ENCODE measurements around the gene CLIP2. TPM values are rescaled to one million over a fixed set of nuclear protein-coding genes. Genes with fewer than 3 reads are reported as not detected.
"Not testable (repeated sequence)": the region's sequence is repeated elsewhere in the genome, so short reads cannot be mapped to it uniquely, and the experiment has no call there.

CLIP2 gene
- polyA plus RNA-seq, 1 donor from 2014 or later, result 25.7 TPM

DNA sequence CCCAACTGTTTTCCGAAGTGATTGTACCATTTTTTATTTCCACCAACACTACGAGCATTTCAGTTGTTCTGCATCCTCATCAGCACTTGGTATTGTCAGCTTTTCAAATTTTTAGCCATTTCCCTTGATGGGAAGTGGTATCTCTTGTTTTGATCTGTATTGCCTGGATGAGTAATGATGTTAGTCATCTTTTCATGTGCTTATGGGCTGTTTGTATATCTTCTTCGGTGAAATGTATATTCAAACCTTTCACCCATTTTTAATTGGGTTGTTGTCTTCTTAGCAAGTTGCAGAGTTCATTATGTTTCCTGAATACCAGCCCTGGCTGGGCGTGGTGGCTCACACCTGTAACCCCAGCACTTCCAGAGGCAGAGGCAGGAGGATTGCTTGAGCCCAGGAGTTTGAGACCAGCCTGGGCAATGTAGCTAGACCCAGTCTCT lies 22.1 kb downstream of the CLIP2 start:
- H3K9ac ChIP-seq (ENCODE audit: low read length), result no peak overlapping the region
- peaks cover 6% of the 10 kb centered on the region for H4K20me1 ChIP-seq (ENCODE audit: insufficient read depth)
- peaks cover 5% of the 10 kb centered on the region for H3K79me2 ChIP-seq (replicated peaks; ENCODE audit: insufficient read depth, low read length)
- no peak overlapping the region for H3K27ac ChIP-seq (ENCODE audit: low read length)
- H3K27me3 ChIP-seq (ENCODE audit: insufficient read depth, low read depth, low read length), result no peaks in the 10 kb centered on the region
- no peaks in the 10 kb centered on the region for H3K9me2 ChIP-seq (ENCODE audit: insufficient read depth, low read length)
- H3K4me3 ChIP-seq (ENCODE audit: low read length), result no peak overlapping the region
- TF ChIP-seq EZH2 (IDR thresholded peaks at IDR 0.05; ENCODE audit: borderline replicate concordance, insufficient read depth, low read length, poor library complexity, severe bottlenecking), result no peak
- no peak for TF ChIP-seq POLR2AphosphoS5 (IDR thresholded peaks at IDR 0.05)
- TF ChIP-seq TAF1 (IDR thresholded peaks at IDR 0.05; ENCODE audit: low read depth), result no peak
- TF ChIP-seq EP300 (conservative IDR thresholded peaks at IDR 0.05; ENCODE audit: poor library complexity, severe bottlenecking), result no peak
- no peak for TF ChIP-seq SMC3 (conservative IDR thresholded peaks at IDR 0.05; ENCODE audit: poor library complexity)
- no peak for TF ChIP-seq RAD21 (conservative IDR thresholded peaks at IDR 0.05)
- TF ChIP-seq, protein P1, sequence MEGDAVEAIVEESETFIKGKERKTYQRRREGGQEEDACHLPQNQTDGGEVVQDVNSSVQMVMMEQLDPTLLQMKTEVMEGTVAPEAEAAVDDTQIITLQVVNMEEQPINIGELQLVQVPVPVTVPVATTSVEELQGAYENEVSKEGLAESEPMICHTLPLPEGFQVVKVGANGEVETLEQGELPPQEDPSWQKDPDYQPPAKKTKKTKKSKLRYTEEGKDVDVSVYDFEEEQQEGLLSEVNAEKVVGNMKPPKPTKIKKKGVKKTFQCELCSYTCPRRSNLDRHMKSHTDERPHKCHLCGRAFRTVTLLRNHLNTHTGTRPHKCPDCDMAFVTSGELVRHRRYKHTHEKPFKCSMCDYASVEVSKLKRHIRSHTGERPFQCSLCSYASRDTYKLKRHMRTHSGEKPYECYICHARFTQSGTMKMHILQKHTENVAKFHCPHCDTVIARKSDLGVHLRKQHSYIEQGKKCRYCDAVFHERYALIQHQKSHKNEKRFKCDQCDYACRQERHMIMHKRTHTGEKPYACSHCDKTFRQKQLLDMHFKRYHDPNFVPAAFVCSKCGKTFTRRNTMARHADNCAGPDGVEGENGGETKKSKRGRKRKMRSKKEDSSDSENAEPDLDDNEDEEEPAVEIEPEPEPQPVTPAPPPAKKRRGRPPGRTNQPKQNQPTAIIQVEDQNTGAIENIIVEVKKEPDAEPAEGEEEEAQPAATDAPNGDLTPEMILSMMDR (IDR thresholded peaks at IDR 0.05; ENCODE audit: poor library complexity, severe bottlenecking), result no peak
- no peak for TF ChIP-seq MXI1 (conservative IDR thresholded peaks at IDR 0.05; ENCODE audit: poor library complexity, severe bottlenecking)
- TF ChIP-seq, protein P2, sequence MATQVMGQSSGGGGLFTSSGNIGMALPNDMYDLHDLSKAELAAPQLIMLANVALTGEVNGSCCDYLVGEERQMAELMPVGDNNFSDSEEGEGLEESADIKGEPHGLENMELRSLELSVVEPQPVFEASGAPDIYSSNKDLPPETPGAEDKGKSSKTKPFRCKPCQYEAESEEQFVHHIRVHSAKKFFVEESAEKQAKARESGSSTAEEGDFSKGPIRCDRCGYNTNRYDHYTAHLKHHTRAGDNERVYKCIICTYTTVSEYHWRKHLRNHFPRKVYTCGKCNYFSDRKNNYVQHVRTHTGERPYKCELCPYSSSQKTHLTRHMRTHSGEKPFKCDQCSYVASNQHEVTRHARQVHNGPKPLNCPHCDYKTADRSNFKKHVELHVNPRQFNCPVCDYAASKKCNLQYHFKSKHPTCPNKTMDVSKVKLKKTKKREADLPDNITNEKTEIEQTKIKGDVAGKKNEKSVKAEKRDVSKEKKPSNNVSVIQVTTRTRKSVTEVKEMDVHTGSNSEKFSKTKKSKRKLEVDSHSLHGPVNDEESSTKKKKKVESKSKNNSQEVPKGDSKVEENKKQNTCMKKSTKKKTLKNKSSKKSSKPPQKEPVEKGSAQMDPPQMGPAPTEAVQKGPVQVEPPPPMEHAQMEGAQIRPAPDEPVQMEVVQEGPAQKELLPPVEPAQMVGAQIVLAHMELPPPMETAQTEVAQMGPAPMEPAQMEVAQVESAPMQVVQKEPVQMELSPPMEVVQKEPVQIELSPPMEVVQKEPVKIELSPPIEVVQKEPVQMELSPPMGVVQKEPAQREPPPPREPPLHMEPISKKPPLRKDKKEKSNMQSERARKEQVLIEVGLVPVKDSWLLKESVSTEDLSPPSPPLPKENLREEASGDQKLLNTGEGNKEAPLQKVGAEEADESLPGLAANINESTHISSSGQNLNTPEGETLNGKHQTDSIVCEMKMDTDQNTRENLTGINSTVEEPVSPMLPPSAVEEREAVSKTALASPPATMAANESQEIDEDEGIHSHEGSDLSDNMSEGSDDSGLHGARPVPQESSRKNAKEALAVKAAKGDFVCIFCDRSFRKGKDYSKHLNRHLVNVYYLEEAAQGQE (IDR thresholded peaks at IDR 0.05; ENCODE audit: borderline replicate concordance), result no peak
- H2AFZ ChIP-seq (ENCODE audit: low read depth, low read length), result no peak overlapping the region
- H3K36me3 ChIP-seq (ENCODE audit: insufficient read depth, low read length), result no peaks in the 10 kb centered on the region
- H3K9me3 ChIP-seq (ENCODE audit: low read length), result no peaks in the 10 kb centered on the region
- no peak overlapping the region for H3K4me2 ChIP-seq (ENCODE audit: low read length)
- H3F3A ChIP-seq (ENCODE audit: insufficient read depth, low read length, poor library complexity, severe bottlenecking), result no peaks in the 10 kb centered on the region

DNA sequence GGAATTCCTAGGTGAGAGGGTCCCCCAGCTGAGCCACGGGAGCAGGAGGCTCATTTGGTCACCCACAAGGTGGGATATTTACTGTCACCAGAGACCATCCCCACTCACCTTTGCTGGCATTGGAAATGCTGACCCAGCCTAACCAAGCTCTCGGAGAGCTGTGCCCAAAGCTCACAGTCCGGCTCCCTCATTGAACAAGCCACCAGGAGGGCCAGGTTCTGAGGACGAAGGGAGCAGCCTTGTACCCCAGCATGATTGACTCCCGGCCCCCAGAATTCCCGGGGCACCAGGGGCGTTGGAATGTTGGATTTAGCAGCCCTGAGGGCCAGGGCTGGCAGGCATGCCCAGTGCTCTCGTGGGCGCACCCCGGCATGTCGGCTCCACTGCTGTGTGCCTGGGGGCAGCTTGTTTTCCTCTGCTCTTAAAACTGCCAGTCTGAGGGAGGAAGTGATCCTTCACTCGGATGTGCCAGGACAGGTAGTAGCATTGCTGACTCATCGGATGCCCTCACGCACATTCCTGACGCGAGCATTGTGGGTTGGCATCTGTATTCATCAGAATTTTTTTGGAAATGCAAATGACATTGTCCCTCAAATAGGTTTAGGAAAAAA lies 23.3 kb downstream of the CLIP2 start:
- no peaks in the 10 kb centered on the region for H3F3A ChIP-seq (ENCODE audit: insufficient read depth, low read length, poor library complexity, severe bottlenecking)
- H3K4me2 ChIP-seq (ENCODE audit: low read length), result no peak overlapping the region
- H4K20me1 ChIP-seq (ENCODE audit: insufficient read depth), result peaks cover 4% of the 10 kb centered on the region
- no peak overlapping the region for H3K27ac ChIP-seq (ENCODE audit: low read length)
- no peak overlapping the region for H3K9ac ChIP-seq (ENCODE audit: low read length)
- no peaks in the 10 kb centered on the region for H3K9me3 ChIP-seq (ENCODE audit: low read length)
- TF ChIP-seq MXI1 (conservative IDR thresholded peaks at IDR 0.05; ENCODE audit: poor library complexity, severe bottlenecking), result no peak
- TF ChIP-seq SMC3 (conservative IDR thresholded peaks at IDR 0.05; ENCODE audit: poor library complexity), result no peak
- no peak overlapping the region for H2AFZ ChIP-seq (ENCODE audit: low read depth, low read length)
- H3K27me3 ChIP-seq (ENCODE audit: insufficient read depth, low read depth, low read length), result no peaks in the 10 kb centered on the region
- peaks cover 5% of the 10 kb centered on the region for H3K79me2 ChIP-seq (replicated peaks; ENCODE audit: insufficient read depth, low read length)
- no peaks in the 10 kb centered on the region for H3K36me3 ChIP-seq (ENCODE audit: insufficient read depth, low read length)
- H3K4me3 ChIP-seq (ENCODE audit: low read length), result no peak overlapping the region
- H3K9me2 ChIP-seq (ENCODE audit: insufficient read depth, low read length), result no peaks in the 10 kb centered on the region

DNA sequence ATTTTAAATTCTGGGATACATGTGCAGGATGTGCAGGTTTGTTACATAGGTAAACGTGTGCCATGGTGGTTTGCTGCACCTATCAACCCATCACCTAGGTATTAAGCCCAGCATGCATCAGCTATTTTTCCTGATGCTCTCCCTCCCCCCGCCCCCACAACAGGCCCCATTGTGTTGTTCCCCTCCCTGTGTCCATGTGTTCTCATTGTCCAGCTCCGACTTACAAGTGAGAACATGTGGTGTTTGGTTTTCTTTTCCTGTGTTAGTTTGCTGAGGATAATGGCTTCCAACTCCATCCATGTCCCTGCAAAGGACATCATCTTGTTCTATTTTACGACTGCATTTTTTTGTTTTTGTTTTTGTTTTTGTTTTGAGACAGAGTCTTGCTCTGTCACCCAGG lies 26.7 kb downstream of the CLIP2 start:
- not testable (repeated sequence) for H3K9me2 ChIP-seq (ENCODE audit: insufficient read depth, low read length); H3K4me3 ChIP-seq (ENCODE audit: low read length); H3K36me3 ChIP-seq (ENCODE audit: insufficient read depth, low read length); H3K79me2 ChIP-seq (replicated peaks; ENCODE audit: insufficient read depth, low read length); H3K9me3 ChIP-seq (ENCODE audit: low read length); H3K27me3 ChIP-seq (ENCODE audit: insufficient read depth, low read depth, low read length); H2AFZ ChIP-seq (ENCODE audit: low read depth, low read length); H3K27ac ChIP-seq (ENCODE audit: low read length); H3F3A ChIP-seq (ENCODE audit: insufficient read depth, low read length, poor library complexity, severe bottlenecking); H3K9ac ChIP-seq (ENCODE audit: low read length); H3K4me2 ChIP-seq (ENCODE audit: low read length); H4K20me1 ChIP-seq (ENCODE audit: insufficient read depth)

Data from neural cell (in vitro differentiated cells).